Activated CD4-positive, alpha-beta T cell treated with anti-CD3 and anti-CD28 coated beads, Interleukin-2, amount 50 U/mL, for 48 hours (primary cell): ENCODE measurements around the gene STPG2.

Source experiments
- DNase-seq, 2 experiments: peaks; one replicate each; pipeline ENCODE4 v3.0.0-alpha.2; 2020

Gene STPG2

DNA sequence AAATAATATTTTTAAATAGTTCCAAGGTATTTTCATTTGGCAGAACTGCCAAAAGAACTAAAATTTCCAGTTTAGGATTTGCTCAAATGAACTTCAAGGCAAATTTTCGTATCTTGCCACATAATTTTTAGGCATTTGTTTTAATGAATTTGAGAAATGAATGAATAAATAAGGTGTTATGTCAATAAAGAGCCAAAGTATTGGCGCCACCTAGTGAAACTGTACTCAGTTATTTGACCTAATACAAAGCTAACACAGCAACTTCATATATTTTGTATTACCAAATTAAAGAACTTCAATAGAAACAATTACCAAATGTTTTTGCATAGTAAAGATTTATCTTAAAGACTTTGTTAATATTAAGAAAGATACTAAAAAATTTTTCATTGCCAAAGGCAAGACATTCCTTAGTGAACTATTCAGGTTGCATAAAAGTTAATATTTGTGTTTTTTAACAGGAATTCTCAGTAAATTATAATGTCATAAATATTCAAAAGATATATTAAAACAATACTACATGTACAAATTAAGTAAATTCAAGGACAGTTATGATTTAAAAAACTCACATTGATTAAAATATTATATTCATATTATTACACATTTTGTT, 50.3 kb downstream of the STPG2 start:
- DNase-seq = no peak

DNA sequence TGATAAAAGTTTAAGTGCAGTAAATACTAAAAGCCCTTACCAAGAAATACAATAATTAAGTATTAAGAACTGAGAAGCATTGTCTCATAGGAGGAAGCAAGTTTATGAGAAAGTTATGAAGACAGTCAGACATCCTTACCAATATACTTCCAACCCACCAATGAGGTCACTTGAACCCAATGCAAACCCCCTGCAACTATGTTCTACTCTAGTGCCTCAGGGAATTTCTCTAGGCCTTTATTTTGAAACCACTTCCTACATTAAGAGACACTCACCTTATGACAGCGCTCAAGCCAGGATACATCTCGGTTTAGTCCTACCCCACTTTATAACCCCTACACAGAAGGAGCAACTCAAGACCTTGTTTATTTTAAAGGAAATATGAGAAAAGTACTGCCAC, 61.3 kb downstream of the STPG2 start:
- no peak for DNase-seq

DNA sequence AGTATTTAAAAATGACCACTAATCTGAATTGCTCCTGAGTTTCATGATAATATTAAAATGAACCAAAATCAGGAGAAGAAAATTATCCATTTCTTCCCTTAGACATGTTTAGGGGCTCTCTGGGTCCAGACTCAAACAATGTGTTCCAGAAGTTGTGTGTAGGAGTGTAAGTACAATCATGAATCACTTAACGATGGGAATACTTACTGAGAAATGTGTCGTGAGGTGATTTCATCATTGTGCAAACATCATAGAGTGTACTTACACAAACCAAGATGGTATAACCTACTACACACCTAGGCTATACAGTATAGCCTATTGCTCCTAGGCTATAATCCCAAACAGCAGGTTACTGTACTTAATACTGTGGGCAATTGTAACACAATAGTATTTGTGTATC, 74.8 kb downstream of the STPG2 start:
- DNase-seq = no peak

DNA sequence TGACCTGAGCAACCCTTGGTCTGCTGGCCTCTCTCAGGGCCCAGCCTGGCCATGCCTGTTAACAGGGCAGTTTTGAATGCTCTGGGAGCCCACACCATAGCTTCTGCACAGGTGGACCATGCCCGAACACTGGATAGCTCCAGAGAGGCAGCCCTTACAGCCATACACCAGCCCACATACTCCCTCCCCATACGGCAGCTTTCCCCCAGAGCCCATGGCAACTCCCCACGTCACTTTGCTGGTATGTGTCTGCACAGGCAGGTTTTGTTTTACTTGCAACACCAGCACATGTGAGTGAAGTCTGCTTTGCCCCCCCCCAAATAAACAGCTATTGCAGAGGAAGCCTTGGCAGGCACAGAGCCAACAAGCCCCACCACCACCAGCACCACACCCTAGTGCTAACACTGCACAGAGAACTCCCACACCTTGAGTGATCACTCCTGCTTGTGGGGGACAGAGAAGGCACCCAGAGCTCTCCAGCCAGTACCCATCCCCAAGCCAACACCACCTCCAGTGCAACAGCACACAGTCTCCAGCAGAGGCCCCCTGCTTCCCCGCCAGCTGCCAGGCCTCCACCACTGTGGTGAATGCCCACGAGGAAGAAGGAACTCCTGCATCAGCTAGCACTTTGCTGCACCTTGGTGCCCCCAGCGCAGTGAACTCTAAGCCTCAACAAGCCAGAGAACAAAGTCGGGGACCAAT, 87.3 kb downstream of the STPG2 start:
- no peak for DNase-seq

DNA sequence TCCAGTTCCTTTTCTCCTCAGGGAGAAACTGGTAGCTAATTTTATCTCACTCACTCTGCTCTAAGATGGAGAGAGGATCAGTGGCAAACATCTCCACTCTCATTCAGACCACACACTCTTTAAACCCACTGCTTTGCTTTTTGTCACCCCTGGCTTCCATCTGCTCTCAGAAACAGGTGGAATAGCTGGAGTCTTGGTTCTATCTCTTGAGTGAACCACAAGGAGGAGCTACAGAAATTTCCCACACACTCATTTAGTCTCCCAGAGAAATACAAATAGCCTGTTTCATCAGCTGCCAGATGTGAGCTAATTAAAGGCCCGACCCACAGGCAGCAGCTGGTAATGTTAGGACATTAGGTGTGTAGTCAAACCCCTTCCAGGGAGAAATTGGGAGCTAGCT, 96.6 kb downstream of the STPG2 start:
- DNase-seq = no peak

DNA sequence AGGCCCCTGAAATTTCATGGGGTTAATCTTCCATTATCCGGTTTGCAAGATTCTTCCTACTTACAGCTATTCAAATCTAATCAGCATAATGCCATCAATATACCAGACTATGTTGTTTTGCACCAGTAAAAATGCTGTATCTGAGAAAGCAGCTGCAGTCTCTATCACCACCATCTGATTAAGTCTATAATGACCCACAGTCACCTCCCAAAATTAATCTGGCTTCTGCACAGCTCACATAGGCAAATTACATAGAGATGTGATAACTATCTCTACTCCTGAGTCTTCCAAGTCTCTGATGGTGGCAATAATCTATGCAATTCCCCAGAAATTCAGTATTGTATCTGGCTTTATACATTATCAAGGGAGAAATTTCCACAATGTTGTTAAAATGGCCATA, 113.2 kb downstream of the STPG2 start:
- DNase-seq = no peak

DNA sequence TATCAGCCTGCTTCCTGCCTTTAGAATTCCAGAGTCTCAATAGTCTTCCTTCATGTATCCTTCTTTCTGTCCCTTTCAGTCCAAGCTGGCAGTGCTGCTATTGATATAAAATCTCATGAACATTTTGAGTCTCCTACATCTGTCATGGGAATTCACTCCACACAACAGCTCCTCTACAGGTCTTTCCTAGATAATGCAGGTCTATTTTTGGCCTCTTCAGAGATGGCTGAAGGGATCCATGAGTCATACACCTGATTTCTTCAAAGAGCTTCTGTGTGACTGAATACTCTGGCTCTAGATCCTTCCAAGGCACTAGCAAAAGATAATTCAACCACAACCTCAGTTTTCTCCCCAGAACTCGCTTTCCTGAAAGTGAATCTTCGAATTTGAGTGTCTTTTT, 115.4 kb downstream of the STPG2 start:
- no peak for DNase-seq

DNA sequence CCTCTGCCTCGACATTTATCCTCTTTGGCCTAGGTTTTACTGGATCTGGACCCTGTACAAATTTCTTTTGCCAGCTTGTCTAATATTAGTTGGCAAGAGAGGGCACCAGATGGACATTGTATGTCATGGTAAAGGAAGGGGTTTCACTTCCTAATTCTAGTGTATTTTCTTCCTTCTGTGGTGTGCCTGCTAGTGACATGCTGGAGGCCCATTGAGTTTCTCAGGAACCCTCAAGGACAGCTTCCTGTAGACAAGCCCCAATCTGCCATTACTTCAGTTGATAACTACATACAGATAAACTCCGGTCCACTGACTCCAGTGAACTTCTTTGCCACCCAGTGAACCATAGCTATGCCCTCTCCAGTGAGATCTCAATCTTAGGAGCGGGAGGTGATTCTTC, 116.9 kb downstream of the STPG2 start:
- DNase-seq = no peak

DNA sequence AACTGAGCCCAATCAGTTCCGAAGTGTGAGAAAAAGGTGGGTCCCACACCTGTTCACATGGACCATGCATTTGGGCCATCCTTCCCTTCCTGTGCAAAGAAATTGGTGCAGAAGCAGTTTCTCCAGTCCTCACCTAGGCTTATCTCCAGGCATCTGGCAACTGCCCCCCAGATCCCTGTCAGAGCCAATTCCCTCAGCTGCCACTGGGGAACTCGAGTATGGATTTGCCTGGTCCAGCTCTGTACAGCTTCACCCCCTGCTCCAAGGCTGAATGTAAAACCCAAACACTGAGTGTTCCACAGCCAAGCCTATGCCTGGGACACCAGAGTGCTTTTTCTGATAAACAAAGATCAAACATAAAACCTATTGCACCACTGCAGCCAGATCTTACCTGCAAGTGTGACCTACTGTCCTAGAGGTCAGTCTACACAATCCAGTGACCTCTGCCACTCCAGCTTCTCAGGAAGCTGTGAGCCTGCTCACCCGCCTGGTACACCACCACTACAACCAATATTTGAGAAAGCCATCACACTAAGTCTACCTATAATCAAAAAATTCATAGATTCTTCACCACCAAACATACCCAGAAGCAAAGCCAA, 136.4 kb downstream of the STPG2 start:
- DNase-seq = no peak

DNA sequence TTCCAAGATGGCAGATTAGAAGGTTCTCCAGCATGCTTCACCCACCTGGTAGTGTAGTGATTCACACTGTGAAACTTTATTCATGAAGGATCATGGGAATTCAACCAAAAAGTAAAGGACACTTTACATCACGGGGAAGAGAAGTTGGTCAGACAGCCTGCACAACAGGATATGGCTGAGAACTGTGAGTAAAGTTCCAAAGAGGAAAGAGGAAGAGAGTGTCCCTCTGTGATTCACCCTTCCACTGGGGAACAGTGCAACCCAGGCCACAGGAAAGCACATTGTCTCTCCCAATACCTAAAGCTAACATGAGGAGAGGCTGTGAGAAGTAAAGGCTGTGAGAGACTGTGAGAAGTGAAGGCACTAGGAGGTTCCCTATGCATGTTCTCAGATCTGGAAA, 137.2 kb downstream of the STPG2 start:
- no peak for DNase-seq

DNA sequence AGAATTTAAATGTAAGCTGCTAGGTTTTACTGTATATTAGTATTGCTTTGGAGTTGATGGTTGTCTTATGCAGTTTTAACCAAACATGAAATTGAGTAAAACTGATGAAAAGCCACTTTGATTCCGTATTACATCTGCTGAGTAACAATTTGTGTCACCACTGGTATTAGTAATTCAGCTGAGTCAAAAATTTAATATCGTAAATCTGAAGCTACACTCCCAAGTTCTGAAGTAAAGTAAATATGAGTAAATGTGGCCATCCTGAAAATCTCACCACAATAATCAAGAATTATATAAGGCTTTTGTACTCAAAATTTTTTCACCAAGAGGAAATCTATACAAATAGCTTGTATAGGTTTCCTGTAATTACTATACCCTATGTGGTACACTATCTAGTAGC, 142.3 kb downstream of the STPG2 start:
- DNase-seq = no peak

DNA sequence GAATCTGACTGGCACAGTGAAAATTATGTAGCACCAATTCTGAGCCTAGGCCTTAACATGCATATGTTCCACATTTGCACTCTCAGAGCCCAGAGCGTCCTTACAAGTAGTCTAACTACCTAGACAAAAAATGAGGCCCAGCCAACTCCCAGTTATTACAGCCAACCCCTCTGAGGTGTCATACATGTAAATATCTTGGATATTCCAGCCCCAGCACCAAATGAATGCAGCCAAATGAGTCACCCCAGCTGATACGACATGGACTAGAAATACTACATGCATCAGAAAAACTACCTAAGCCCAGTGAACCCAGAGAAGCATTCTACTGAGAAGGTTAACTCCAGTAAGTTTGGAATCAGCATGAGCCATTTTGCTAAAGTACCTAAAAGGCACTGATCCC, 145.1 kb downstream of the STPG2 start:
- DNase-seq = no peak

DNA sequence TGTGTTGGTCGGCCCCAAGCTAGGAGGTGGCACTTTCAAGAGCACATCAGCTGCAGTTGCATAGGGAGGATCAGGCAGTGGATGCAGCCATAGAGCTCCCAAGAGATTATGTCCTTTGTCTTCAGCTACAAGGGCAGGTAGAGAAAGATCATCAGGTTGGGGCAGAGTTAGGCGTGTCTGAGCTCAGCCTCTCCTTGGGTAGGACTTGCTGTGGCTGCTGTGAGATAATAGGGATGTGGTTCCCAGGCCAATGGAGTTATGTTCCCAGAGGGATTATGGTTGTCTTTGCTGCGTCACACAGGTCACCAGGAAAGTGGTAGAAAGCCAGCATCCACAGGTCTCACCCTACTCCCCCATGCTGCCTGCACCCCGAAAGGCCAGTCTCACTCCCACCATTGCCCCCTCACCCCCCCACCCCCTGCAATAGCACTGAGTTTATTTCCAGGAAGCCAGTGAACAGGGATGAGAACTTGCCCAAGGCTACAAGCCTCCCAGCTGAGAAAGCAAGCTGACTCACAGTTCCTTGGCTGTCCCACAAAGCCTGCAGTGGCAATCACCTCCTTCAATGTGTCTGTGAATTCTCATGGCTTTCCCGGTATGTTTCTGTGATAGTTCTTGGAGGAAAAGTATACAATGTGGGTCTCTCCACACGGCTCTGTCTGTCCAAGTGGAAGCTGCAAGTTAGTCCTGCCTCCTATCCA, 148.4 kb downstream of the STPG2 start:
- no peak for DNase-seq

DNA sequence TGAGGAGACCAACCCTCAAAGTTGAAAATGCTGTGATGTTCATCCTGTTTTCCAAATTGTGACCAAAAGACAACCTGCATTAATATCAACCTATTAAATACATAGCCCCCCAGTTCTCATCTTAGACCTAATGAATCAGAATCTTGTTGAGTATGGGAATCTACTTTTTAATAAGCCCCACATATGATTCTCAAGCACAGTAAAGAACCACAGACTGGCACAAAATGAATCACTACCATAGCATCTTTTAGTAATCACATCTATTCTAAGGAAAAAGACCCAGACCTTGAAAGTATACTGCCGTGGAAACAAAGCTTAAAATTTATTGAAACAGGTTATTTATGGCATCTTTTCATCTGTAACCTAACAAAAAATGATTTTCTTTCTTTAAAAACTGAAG, 152.9 kb downstream of the STPG2 start:
- DNase-seq = no peak

DNA sequence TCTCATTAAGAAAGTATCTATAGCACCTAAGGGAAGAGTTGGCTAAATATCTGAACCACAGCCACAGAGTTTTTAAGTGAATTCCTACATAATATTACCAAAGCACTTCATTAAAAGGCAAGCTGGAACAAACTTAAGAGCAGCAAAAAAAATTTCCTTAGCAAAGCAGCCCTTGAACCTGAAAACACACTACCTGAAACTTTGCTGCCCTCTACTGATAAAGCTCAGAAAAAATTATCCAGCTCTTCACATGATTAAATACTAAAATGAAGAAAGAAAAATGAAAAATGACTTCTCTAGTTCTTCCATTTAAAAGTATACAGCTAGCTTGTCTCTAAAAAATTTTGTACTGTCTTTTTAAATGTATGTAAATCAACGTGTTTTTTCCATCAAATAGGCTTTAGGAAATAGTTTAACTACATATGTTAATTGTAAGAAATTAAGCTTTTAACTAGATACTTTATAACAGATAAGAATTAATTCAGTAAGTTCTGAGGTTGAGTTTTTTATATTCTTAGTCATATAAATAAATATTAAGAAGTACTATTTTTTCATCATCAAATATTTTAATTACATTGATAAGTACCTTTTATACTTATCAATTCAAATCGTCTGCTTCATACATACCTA, 156.1 kb downstream of the STPG2 start:
- DNase-seq = no peak

DNA sequence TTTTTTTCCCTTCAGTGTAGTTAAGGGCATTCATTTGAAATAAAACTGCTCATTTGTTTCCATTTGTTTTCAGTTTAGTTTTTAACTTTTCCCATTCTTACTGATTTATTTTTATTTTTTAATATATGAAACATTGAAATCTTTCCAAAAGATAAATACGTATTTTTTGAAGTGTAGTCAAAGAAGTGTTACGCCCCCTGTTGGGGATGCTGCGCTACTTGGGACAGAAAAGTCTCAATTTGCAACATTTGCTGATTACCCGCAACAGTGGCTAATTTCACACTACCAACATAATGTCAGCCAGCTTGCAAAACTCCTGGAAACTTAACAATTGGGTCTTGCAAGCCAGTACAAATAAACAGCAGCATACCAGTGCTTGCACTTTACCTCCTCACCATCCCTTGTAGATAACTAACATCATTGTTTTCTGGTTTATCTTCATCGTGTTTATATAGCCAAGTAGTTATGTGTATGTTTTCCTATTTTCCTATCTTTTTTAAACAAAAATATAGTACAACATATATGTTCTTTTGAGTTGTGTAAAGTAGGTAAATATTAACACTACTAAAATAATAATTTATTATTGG, 158.6 kb downstream of the STPG2 start:
- peak in 1 of 2 experiments; percentile 5 for DNase-seq

DNA sequence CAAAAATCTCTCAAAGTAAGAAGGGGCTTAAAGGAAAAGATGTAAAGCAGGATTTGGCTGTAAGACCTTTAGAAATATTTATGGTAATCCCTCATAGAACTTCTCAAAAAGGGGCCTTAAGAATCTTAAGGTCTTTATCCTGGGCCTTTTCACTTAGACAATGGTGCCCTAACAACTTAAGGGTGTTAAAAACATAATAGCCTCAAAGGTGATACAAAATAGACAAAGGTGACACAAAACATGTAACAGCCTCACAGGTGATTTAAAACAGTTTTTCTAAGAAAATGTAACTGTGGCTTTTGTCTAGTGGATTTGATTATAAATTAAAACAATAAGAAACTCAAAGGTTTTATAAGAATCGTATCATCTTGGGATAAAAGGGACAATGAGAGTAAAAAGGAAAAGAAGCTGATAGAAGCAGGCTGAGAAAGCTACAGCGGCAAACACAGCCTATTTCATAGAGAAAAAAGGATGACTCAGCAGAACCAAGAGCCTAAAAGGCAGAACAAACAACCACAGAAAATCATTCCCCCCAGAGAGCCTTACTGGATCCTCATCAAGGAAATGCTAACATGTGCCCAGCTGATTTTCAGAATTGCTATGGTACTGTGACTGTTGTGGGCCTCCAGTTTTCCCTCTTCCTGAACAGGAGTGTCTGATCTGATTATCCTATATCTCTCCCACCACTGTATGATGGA, 164.3 kb downstream of the STPG2 start:
- no peak for DNase-seq

DNA sequence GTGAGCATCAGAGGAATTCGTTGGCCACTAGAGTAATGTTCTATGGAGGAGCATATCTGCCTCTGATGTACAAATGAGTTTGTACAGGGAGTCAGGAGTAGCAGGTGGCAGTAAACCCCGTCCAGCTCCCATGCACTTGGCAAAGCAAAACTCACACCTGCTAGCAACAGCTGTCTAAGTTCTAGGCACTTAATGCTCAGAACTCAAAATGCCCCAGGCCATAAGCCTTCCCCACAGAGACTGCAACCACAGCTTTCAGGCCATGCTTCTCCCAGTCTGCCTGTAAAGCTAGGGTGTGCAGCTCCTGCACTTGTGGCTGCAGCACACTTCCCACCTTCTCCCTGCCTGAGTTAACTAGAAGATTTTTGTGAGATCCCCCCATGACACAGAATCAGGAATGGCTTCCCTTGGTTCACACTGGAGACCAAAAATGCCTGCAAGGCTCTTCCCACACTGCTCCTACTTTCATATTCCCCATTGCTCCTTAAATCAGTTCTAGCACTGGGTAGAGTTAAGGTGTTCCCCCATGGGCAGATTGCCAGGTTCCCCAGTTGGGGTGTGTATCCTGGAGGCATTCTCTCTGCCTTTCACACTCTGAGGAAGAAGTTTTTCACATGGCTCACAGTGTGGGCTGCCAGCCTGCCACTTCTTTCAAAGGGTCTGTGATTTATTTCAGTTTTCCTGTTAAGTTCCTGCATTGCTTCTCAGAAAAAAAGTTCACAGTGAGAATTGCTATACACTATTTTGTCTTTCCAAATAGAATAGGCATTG, 189.9 kb downstream of the STPG2 start:
- no peak for DNase-seq

DNA sequence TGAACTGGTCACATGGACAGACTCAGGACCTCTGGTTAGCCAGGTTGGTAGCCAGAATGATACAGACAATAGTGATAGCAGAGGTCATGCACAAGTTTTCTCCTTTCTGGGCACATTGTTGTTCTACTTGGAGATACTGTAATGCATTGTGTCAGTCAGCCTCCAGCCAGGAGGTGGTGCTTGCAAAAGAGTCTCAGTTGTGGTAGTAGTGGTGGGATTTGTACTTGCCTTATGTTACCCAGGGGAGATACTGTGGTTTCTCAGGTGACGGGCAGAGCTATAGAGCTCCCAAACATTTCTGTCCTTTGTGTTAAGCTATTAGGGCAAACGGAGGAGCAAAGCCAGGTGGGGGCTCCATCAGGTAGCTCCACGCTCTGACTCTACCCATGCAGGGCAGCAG, 190.5 kb downstream of the STPG2 start:
- DNase-seq = no peak

DNA sequence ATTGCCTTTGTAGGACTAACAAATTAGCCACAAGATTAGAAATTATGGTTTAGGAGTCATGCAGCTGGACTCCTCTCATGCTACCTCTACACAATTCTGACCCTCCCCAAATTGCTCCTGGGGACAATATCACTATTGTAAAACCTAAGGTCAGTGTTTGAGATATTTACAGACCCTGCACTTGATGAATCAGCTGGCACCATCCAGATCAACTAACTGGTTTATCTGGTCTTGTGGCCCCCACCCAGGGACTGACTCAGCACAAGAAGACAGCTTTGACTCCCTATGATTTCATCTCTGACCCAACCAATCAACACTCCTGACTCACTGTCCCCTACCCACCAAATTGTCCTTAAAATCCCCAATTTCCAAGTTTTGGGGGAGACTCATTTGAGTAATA, 192.4 kb downstream of the STPG2 start:
- DNase-seq = no peak

DNA sequence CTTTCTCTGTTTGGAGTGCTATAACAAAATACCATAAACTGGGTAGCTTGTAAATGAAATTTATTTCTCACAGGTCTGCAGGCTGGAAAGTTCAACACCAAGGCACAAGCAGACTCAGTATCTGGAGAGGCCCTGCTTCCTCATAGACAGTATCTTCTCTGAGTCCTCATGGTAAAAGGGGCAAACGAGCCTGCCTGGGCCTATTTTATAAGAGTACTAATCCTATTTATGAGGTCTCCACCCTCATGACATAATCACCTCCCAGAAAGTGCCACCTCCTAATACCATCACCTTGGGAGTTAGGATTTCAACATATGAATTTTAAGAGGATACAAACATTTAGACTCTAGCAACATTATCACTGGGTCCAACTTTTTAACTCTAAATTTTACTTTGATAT, 200.3 kb downstream of the STPG2 start:
- no peak for DNase-seq

DNA sequence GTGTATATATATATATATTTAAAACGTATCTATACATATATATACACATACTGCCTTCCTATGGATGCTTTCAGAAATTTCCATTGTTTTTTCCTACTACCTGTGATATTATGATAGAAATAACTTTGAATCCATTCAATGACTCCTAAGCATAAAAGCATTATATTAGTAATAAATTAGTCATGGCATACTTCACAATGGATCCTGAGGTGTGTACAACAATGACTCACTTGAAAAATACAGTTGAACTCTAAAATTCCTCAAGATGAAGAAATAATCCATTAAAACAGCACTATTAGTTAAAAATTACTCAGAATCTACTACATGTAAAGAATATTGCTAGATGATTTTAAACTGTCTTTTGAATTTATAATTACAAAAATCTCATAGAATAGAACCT, 201.1 kb downstream of the STPG2 start:
- DNase-seq = no peak
